Activated CD8-positive, alpha-beta memory T cell treated with anti-CD3 and anti-CD28 coated beads for 36 hours (primary cell): ENCODE results near the gene SORT1. TPM values are rescaled to one million over a fixed set of nuclear protein-coding genes. Genes with fewer than 3 reads are reported as not detected.

Source experiments
- CTCF ChIA-PET: fragments of 350-600 bp; sonication (Branson Sonifier 250); formaldehyde crosslinking; loops from one replicate; lab custom pipeline; 2021; ENCODE audit warnings: antibody characterized with exemption; lab: Charles Lee
- POLR2A ChIA-PET: fragments of 350-600 bp; sonication (Branson Sonifier 250); formaldehyde crosslinking; loops from one replicate; lab custom pipeline; 2021; ENCODE audit warnings: antibody characterized with exemption; lab: Charles Lee
- total RNA-seq, 2 experiments: library from RNA; stranded (reverse); gene quantifications; one replicate each; pipeline ENCODE4 v1.2.3, GENCODE V29; 2021

Gene SORT1
- total RNA-seq, 2 experiments from 2014 or later = 2.7 to 3.1 TPM

- POLR2A ChIA-PET = no interaction called here
- CTCF ChIA-PET = no interaction called here
These were observed 32.0 kb downstream of the SORT1 start for GRCh38 chr1:109365642-109366204.

- CTCF ChIA-PET = no interaction called here
- POLR2A ChIA-PET = no interaction called here
These were observed 36.1 kb downstream of the SORT1 start for GRCh38 chr1:109361649-109362048.

- CTCF ChIA-PET = no interaction called here
- POLR2A ChIA-PET = no interaction called here
These were observed 36.6 kb downstream of the SORT1 start for GRCh38 chr1:109361069-109361468.

- POLR2A ChIA-PET = no interaction called here
- CTCF ChIA-PET = interaction anchor here (1.2 kb wide), 1 partner anchor 10 kb away, joined by 5 read pairs; no protein-coding TSS in a partner anchor
These were observed 40.1 kb downstream of the SORT1 start for GRCh38 chr1:109357616-109358015.

GRCh38 chr1:109356915-109357314 lies 40.8 kb downstream of the SORT1 start:
- POLR2A ChIA-PET = no interaction called here
- CTCF ChIA-PET = interaction anchor here (1.2 kb wide), 1 partner anchor 9 kb away, joined by 5 read pairs; no protein-coding TSS in a partner anchor

- ChIA-PET CTCF (interaction anchor here (0.6 kb wide), 1 partner anchor 95 kb away, joined by 3 read pairs; no protein-coding TSS in a partner anchor), POLR2A (no interaction called here)
These were observed 41.2 kb downstream of the SORT1 start for GRCh38 chr1:109356505-109356904.

- CTCF ChIA-PET = interaction anchor here (0.5 kb wide), 1 partner anchor 21 kb away, joined by 3 read pairs; no protein-coding TSS in a partner anchor
- POLR2A ChIA-PET = no interaction called here
These were observed 42.8 kb downstream of the SORT1 start for GRCh38 chr1:109354929-109355328.

GRCh38 chr1:109351457-109351856 lies 46.3 kb downstream of the SORT1 start:
- ChIA-PET CTCF (no interaction called here), POLR2A (interaction anchor here (0.6 kb wide), 1 partner anchor 26 kb away, joined by 4 read pairs; no protein-coding TSS in a partner anchor)

GRCh38 chr1:109350655-109351054 lies 47.1 kb downstream of the SORT1 start:
- CTCF ChIA-PET = interaction anchor here (0.5 kb wide), 1 partner anchor 12 kb away, joined by 4 read pairs; no protein-coding TSS in a partner anchor

GRCh38 chr1:109350182-109350581 lies 47.5 kb downstream of the SORT1 start:
- ChIA-PET POLR2A (no interaction called here), CTCF (interaction anchor here (0.5 kb wide), 1 partner anchor 11 kb away, joined by 4 read pairs; no protein-coding TSS in a partner anchor)

More at GRCh38 chr1:109350655-109351054, 47.1 kb downstream of the SORT1 start:
- POLR2A ChIA-PET = interaction anchor here (0.6 kb wide), 1 partner anchor 25 kb away, joined by 4 read pairs; no protein-coding TSS in a partner anchor

GRCh38 chr1:109347511-109347910 lies 50.2 kb downstream of the SORT1 start:
- POLR2A ChIA-PET = no interaction called here
- CTCF ChIA-PET = interaction anchor here (0.9 to 1.0 kb wide), 2 partner anchors 10 to 185 kb away, joined by 3 to 5 read pairs; no protein-coding TSS in a partner anchor

- POLR2A ChIA-PET = no interaction called here
- CTCF ChIA-PET = interaction anchor here (0.6 kb wide), 1 partner anchor 145 kb away, joined by 4 read pairs; no protein-coding TSS in a partner anchor
These were observed 55.5 kb downstream of the SORT1 start for GRCh38 chr1:109341944-109342930.

GRCh38 chr1:109338608-109339007 lies 59.1 kb downstream of the SORT1 start:
- ChIA-PET POLR2A (no interaction called here), CTCF (interaction anchor here (0.7 kb wide), 1 partner anchor 12 kb away, joined by 4 read pairs; no protein-coding TSS in a partner anchor)

GRCh38 chr1:109338091-109338490 lies 59.6 kb downstream of the SORT1 start:
- POLR2A ChIA-PET = no interaction called here

GRCh38 chr1:109335091-109335490 lies 62.6 kb downstream of the SORT1 start:
- ChIA-PET POLR2A (no interaction called here), CTCF (no interaction called here)

More at GRCh38 chr1:109338091-109338490, 59.6 kb downstream of the SORT1 start:
- CTCF ChIA-PET = no interaction called here

GRCh38 chr1:109331113-109331512 lies 66.6 kb downstream of the SORT1 start:
- POLR2A ChIA-PET = no interaction called here
- CTCF ChIA-PET = no interaction called here

GRCh38 chr1:109327285-109327684 lies 70.4 kb downstream of the SORT1 start:
- ChIA-PET POLR2A (no interaction called here), CTCF (no interaction called here)

GRCh38 chr1:109322974-109323373 lies 74.7 kb downstream of the SORT1 start:
- CTCF ChIA-PET = no interaction called here
- POLR2A ChIA-PET = no interaction called here

- CTCF ChIA-PET = no interaction called here
These were observed 78.6 kb downstream of the SORT1 start for GRCh38 chr1:109319114-109319513.

GRCh38 chr1:109316506-109316905 lies 81.2 kb downstream of the SORT1 start:
- POLR2A ChIA-PET = no interaction called here
- CTCF ChIA-PET = interaction anchor here (1.3 kb wide), 1 partner anchor 216 kb away, joined by 3 read pairs; no protein-coding TSS in a partner anchor

More at GRCh38 chr1:109319114-109319513, 78.6 kb downstream of the SORT1 start:
- POLR2A ChIA-PET = no interaction called here
